ENCODE data around the gene COL6A5. TPM values are rescaled to one million over a fixed set of nuclear protein-coding genes. Genes with fewer than 3 reads are reported as not detected.

The COL6A5 gene
- polyA plus RNA-seq, 1 of the 3 experiments (the other 2 are of a cell fraction) = not detected

GRCh38 chr3:130414457-130414856 lies 69.0 kb downstream of the COL6A5 start (continued):
- TF ChIP-seq REST (IDR thresholded peaks at IDR 0.05; ENCODE audit: low read depth, low read length) (no peak), TAF1 (IDR thresholded peaks at IDR 0.05; ENCODE audit: borderline replicate concordance, low read depth, low read length) (no peak), MEF2A (IDR thresholded peaks at IDR 0.05; ENCODE audit: borderline replicate concordance, low read depth) (no peak), CHD2 (IDR thresholded peaks at IDR 0.05; ENCODE audit: low read length, partially characterized antibody) (no peak), FOXM1 (IDR thresholded peaks at IDR 0.05; ENCODE audit: low read depth) (no peak), YY1 (IDR thresholded peaks at IDR 0.05; ENCODE audit: low read depth) (no peak), TCF12 (IDR thresholded peaks at IDR 0.05) (no peak), RXRA (IDR thresholded peaks at IDR 0.05; ENCODE audit: borderline replicate concordance, low read depth) (no peak)

GRCh38 chr3:130420466-130420865 lies 75.0 kb downstream of the COL6A5 start:
- no peak overlapping the region for H3K27ac ChIP-seq (ENCODE audit: low read depth in 2 of 2, low read length in 1 of 2)
- H3K4me1 ChIP-seq (ENCODE audit: control insufficient read depth in 1 of 2, insufficient read depth in 2 of 2, low read depth in 1 of 2, low read length in 1 of 2) = no peaks in the 10 kb centered on the region
- no peaks in the 10 kb centered on the region for H3K79me2 ChIP-seq (ENCODE audit: insufficient read depth)
- H2AFZ ChIP-seq (ENCODE audit: low read depth) = no peak overlapping the region
- no peak overlapping the region for H3K4me2 ChIP-seq
- no peaks in the 10 kb centered on the region for H3K36me3 ChIP-seq (replicated peaks in 1 of 2; ENCODE audit: control insufficient read depth in 1 of 2, insufficient read depth in 2 of 2, low read length in 1 of 2)
- H4K20me1 ChIP-seq (ENCODE audit: insufficient read depth) = no peaks in the 10 kb centered on the region
- no peak overlapping the region for H3K4me3 ChIP-seq (ENCODE audit: low read depth in 2 of 2, low read length in 1 of 2)
- TF ChIP-seq SMC3 (IDR thresholded peaks at IDR 0.05; ENCODE audit: low read depth, low read length) (no peak), CHD2 (IDR thresholded peaks at IDR 0.05; ENCODE audit: low read length, partially characterized antibody) (no peak), USF2 (IDR thresholded peaks at IDR 0.05; ENCODE audit: borderline replicate concordance, low read depth, low read length) (no peak), ELF1 (IDR thresholded peaks at IDR 0.05) (no peak)
- no peak for DNase-seq
- no peaks in the 10 kb centered on the region for H3F3A ChIP-seq (replicated peaks; ENCODE audit: insufficient read depth)
- H3K27me3 ChIP-seq (ENCODE audit: insufficient read depth) = no peaks in the 10 kb centered on the region
- ChIA-PET CTCF (no interaction called here), POLR2A (no interaction called here)
- H3K9me2 ChIP-seq = no peaks in the 10 kb centered on the region
- H3K9me3 ChIP-seq = no peaks in the 10 kb centered on the region
- no peak overlapping the region for H3K9ac ChIP-seq
- 7% methylated on average over 2 of the region's 2 CpGs for WGBS (ENCODE audit: low lambda C conversion rate)

GRCh38 chr3:130423064-130423463 lies 77.6 kb downstream of the COL6A5 start:
- no peaks in the 10 kb centered on the region for H3K9me3 ChIP-seq
- H2AFZ ChIP-seq (ENCODE audit: low read depth) = no peak overlapping the region
- no peak for DNase-seq
- no peaks in the 10 kb centered on the region for H3K9me2 ChIP-seq
- no peaks in the 10 kb centered on the region for H3K4me1 ChIP-seq (ENCODE audit: control insufficient read depth in 1 of 2, insufficient read depth in 2 of 2, low read depth in 1 of 2, low read length in 1 of 2)
- 47% methylated on average over 4 of the region's 4 CpGs for WGBS (ENCODE audit: low lambda C conversion rate)
- H4K20me1 ChIP-seq (ENCODE audit: insufficient read depth) = no peaks in the 10 kb centered on the region
- H3K27me3 ChIP-seq (ENCODE audit: insufficient read depth) = no peaks in the 10 kb centered on the region
- no peak overlapping the region for H3K4me2 ChIP-seq
- no peaks in the 10 kb centered on the region for H3K36me3 ChIP-seq (replicated peaks in 1 of 2; ENCODE audit: control insufficient read depth in 1 of 2, insufficient read depth in 2 of 2, low read length in 1 of 2)
- H3K27ac ChIP-seq (ENCODE audit: low read depth in 2 of 2, low read length in 1 of 2) = no peak overlapping the region
- H3F3A ChIP-seq (replicated peaks; ENCODE audit: insufficient read depth) = no peaks in the 10 kb centered on the region
- ChIA-PET POLR2A (no interaction called here), CTCF (no interaction called here)
- no peak overlapping the region for H3K9ac ChIP-seq
- no peaks in the 10 kb centered on the region for H3K79me2 ChIP-seq (ENCODE audit: insufficient read depth)
- H3K4me3 ChIP-seq (ENCODE audit: low read depth in 2 of 2, low read length in 1 of 2) = no peak overlapping the region
- no peak for TF ChIP-seq RXRA (IDR thresholded peaks at IDR 0.05; ENCODE audit: borderline replicate concordance, low read depth)
- TF ChIP-seq REST (IDR thresholded peaks at IDR 0.05; ENCODE audit: low read depth, low read length) = no peak
- TF ChIP-seq PBX3 (IDR thresholded peaks at IDR 0.05) = no peak
- no peak for TF ChIP-seq EP300 (IDR thresholded peaks at IDR 0.05; ENCODE audit: borderline replicate concordance in 1 of 2, low read depth in 1 of 2, low read length in 1 of 2)
- TF ChIP-seq TCF12 (IDR thresholded peaks at IDR 0.05) = no peak
- no peak for TF ChIP-seq USF1 (IDR thresholded peaks at IDR 0.05; ENCODE audit: borderline replicate concordance, low read depth)
- TF ChIP-seq POLR2AphosphoS5 (IDR thresholded peaks at IDR 0.05; ENCODE audit: low read depth, low read length) = no peak

Data from SK-N-SH (cell line).